Hepatocyte (in vitro differentiated cells): ENCODE measurements around the gene ZNF154.

Source experiments
- CTCF ChIP-seq: fragments of 200-600 bp; sonication (generic); IDR thresholded peaks from 2 replicates; pipeline ENCODE4 v1.5.1; 2016; ENCODE audit warnings: antibody characterized with exemption, mild to moderate bottlenecking; ENCODE audit not compliant: poor library complexity
- EZH2 ChIP-seq: fragments of 200-600 bp; sonication (generic); IDR thresholded peaks from 2 replicates; pipeline ENCODE4 v1.6.1; 2016; ENCODE audit warnings: antibody characterized with exemption, mild to moderate bottlenecking, borderline replicate concordance

GRCh38 chr19:57672466-57672865, 36.5 kb downstream of the ZNF154 start:
- TF ChIP-seq CTCF (no peak), EZH2 (no peak)
